ENCODE measurements around the gene SRCIN1. TPM values are rescaled to one million over a fixed set of nuclear protein-coding genes. Genes with fewer than 3 reads are reported as not detected.

SRCIN1 gene
- total RNA-seq, 1 experiment from 2014 or later, result 6.9 TPM

DNA sequence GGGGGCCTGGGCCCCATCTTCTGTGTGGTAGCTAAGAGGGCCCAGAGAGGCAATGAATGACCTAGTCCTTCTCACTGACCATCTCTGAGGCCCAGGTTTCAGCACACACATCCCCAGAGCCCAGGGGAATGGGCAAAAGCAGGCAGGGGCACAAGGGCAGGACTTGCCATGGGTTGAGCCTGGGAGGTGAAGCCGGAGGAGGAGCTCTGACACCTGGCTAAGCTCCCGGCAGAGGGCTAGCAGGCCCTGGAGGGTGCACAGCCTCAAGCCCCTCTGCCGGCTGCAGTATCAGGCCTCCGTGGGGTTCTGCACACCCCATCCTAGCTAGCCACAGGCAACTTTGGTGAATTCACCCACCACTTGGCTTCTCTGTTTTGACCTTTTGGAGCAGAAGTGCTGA, 5.3 kb downstream of the SRCIN1 start:
- no peak overlapping the region for H2BK15ac ChIP-seq (ENCODE audit: low read depth, low read length)
- H3K23me2 ChIP-seq (ENCODE audit: insufficient read length, low read depth, low read length, poor library complexity, severe bottlenecking), result peaks cover 16% of the 10 kb centered on the region
- H3K27ac ChIP-seq (ENCODE audit: insufficient read length, low read depth, low read length), result no peak overlapping the region
- H4K20me1 ChIP-seq (ENCODE audit: control insufficient read depth, insufficient read depth, insufficient read length), result peaks cover 4% of the 10 kb centered on the region
- H2AK5ac ChIP-seq (ENCODE audit: insufficient read length, low read length), result no peak overlapping the region
- no peak overlapping the region for H3K4me2 ChIP-seq (ENCODE audit: insufficient read depth, insufficient read length, low read length)
- no peak overlapping the region for H2BK20ac ChIP-seq (ENCODE audit: low read depth, low read length, poor library complexity, severe bottlenecking)
- H2BK12ac ChIP-seq (ENCODE audit: insufficient read length, low read depth, low read length), result no peak overlapping the region
- Mint-ChIP-seq H3K27me3 (ENCODE audit: low read depth) (peaks cover 52% of the 10 kb centered on the region), H3K27ac (peak overlapping the region in 1 of 3 experiments; percentile 94; a peak in 2 of 7 replicates), H3K36me3 (ENCODE audit: insufficient read depth in 1 of 3, low read depth in 3 of 3) (no peaks in the 10 kb centered on the region; a peak in 1 of 7 replicates), H3K4me1 (peaks cover 84 to 86% of the 10 kb centered on the region in 2 experiments), H3K9me3 (no peaks in the 10 kb centered on the region), H3K4me3 (peak overlapping the region in 1 of 2 experiments; percentile 75; a peak in 2 of 5 replicates)
- whole genome bisulfite sequencing (ENCODE audit: extremely low coverage, insufficient read length, low lambda C conversion rate), result no CpG with 5 or more reads among the region's 4 CpGs
- no peak overlapping the region for H4K8ac ChIP-seq (replicated peaks; ENCODE audit: insufficient read length, low read depth, low read length)
- H4K5ac ChIP-seq (ENCODE audit: insufficient read length, low read depth, low read length), result no peak overlapping the region
- no peak overlapping the region for H3K18ac ChIP-seq (ENCODE audit: insufficient read length, low read depth, low read length)
- H3K79me1 ChIP-seq (ENCODE audit: insufficient read depth, low read depth, low read length, poor library complexity, severe bottlenecking), result no peaks in the 10 kb centered on the region
- no peak for TF ChIP-seq CTCF (conservative IDR thresholded peaks at IDR 0.05)
- no peak overlapping the region for H3K56ac ChIP-seq (ENCODE audit: insufficient read length, low read depth, low read length)
- no peaks in the 10 kb centered on the region for H3K79me2 ChIP-seq (ENCODE audit: insufficient read depth, low read length)
- H3K4me1 ChIP-seq (ENCODE audit: insufficient read depth, low read length), result peaks cover 26% of the 10 kb centered on the region
- no peak overlapping the region for H4K91ac ChIP-seq (ENCODE audit: insufficient read length, low read depth, low read length)
- H3T11ph ChIP-seq (ENCODE audit: low read length), result no peak overlapping the region
- H3K14ac ChIP-seq (ENCODE audit: insufficient read depth, low read length), result no peak overlapping the region
- no peak overlapping the region for H3K23ac ChIP-seq (ENCODE audit: insufficient read length, low read depth, low read length)
- no peak overlapping the region for H2AFZ ChIP-seq (ENCODE audit: low read length)
- no peak overlapping the region for H2BK5ac ChIP-seq (ENCODE audit: insufficient read length, low read length)
- H3K9me3 ChIP-seq (ENCODE audit: control insufficient read depth, low read depth, low read length), result no peaks in the 10 kb centered on the region
- H3K27me3 ChIP-seq (ENCODE audit: insufficient read depth, low read length), result peaks cover 18% of the 10 kb centered on the region; the same call in 1 of the 2 replicates
- H3K9ac ChIP-seq (ENCODE audit: extremely low read depth, insufficient read length, low read length), result no peak overlapping the region
- H2BK120ac ChIP-seq (ENCODE audit: low read depth, low read length, poor library complexity, severe bottlenecking), result no peak overlapping the region
- no peak overlapping the region for H3K4ac ChIP-seq (ENCODE audit: low read depth, low read length)
- DNase-seq, result no peak

Data from H9 (cell line).